Mammary epithelial cell (primary cell): ENCODE data around the gene KDM4B.

Experiments
- EZH2 ChIP-seq: IDR thresholded peaks from 2 replicates; pipeline ENCODE4 v1.6.1; 2012; ENCODE audit warnings: low read length, inconsistent platforms, borderline replicate concordance
- TF ChIP-seq, protein P1 (sequence below), 2 donors: IDR thresholded peaks in 1 of 2; conservative IDR thresholded peaks in 1 of 2; 2 replicates each; pipeline ENCODE4 v1.5.1; 2011 to 2012; ENCODE audit warnings: inconsistent platforms in 2 of 2, low read length in 2 of 2, mild to moderate bottlenecking in 2 of 2, control low read depth in 1 of 2, low read depth in 1 of 2; ENCODE audit not compliant: insufficient read depth in 1 of 2; ENCODE audit errors: extremely low read depth in 1 of 2

DNA sequence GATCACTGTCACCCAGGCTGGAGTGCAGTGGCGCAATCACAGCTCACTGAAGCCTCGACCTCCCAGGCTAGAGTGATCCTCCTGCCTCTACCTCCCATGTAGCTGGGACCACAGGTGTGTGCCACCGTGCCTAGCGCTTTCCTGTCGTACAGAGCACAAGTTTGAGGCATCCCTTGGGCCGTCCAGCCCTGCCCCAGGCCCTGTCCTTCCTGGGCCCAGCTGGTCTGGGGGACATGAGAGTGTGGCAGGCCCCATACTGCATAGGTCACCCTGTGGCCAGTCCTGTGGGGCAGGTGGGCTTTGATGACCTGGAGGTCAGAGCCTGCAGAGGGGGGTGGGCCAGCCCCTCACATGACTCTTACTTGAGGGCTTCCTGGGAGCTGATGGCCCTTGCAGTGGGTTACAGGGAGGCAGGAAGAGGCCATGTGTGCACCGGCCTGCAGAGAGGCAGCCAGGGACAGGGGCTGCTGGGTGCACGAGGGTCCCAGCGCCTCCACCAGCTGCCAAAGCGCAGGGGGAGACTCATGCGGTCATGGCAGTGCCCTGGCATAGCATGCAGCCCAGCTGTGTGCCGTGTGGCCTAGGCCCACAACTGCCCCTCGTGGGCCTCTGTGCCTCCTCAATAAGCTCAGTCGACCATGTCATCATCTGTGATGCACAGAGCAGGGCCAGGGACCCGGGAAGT lies 61.4 kb downstream of the KDM4B start:
- TF ChIP-seq, protein P1, sequence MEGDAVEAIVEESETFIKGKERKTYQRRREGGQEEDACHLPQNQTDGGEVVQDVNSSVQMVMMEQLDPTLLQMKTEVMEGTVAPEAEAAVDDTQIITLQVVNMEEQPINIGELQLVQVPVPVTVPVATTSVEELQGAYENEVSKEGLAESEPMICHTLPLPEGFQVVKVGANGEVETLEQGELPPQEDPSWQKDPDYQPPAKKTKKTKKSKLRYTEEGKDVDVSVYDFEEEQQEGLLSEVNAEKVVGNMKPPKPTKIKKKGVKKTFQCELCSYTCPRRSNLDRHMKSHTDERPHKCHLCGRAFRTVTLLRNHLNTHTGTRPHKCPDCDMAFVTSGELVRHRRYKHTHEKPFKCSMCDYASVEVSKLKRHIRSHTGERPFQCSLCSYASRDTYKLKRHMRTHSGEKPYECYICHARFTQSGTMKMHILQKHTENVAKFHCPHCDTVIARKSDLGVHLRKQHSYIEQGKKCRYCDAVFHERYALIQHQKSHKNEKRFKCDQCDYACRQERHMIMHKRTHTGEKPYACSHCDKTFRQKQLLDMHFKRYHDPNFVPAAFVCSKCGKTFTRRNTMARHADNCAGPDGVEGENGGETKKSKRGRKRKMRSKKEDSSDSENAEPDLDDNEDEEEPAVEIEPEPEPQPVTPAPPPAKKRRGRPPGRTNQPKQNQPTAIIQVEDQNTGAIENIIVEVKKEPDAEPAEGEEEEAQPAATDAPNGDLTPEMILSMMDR (conservative IDR thresholded peaks at IDR 0.05 in 1 of 2, IDR thresholded peaks at IDR 0.05 in 1 of 2; ENCODE audit: extremely low read depth in 1 of 2, insufficient read depth in 1 of 2, low read depth in 1 of 2, low read length in 2 of 2): no peak
- no peak for TF ChIP-seq EZH2
